ENCODE results near the gene OTOG. TPM values are rescaled to one million over a fixed set of nuclear protein-coding genes. Genes with fewer than 3 reads are reported as not detected.

Gene OTOG
- total and polyA plus RNA-seq, 2 experiments from 2014 or later, result not detected

DNA sequence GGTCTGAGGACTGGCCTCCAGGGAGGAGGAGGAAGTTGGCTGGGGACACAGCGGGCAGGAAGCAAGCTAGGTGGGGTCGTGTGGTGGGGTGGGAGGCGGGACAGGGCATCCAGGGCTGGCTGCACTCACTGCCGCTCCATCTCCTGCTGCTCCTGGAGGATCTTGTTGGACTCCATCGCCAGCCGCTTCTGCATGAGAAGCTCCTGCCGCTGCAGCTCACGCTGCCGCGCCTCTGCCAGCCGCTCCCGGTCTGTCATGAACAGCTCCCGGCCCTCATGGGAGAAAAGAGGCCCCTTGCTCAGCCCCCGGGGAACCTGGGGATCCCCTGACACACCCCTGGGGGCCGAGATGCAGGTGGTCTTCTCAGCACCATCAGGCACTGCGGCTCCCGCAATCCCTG lies 24.4 kb upstream of the OTOG start:
- no peaks in the 10 kb centered on the region for H3K9me2 ChIP-seq (ENCODE audit: insufficient read depth)
- H3K27me3 ChIP-seq (replicated peaks; ENCODE audit: insufficient read depth), result peaks cover 6% of the 10 kb centered on the region
- 69 to 75% methylated on average over 11 to 17 of the region's 17 CpGs for WGBS, 2 experiments (ENCODE audit: low coverage in 1 of 2, low lambda C conversion rate in 2 of 2, missing lambda C conversion rate in 2 of 2)
- H2AFZ ChIP-seq, result no peak overlapping the region
- no peaks in the 10 kb centered on the region for H3K79me2 ChIP-seq (ENCODE audit: insufficient read depth)
- H3F3A ChIP-seq (ENCODE audit: insufficient read depth), result no peaks in the 10 kb centered on the region
- H3K9ac ChIP-seq, result no peak overlapping the region
- no peaks in the 10 kb centered on the region for H3K36me3 ChIP-seq (ENCODE audit: low read depth)
- H3K4me3 ChIP-seq, result no peak overlapping the region
- no peak for TF ChIP-seq EZH2 (IDR thresholded peaks at IDR 0.05; ENCODE audit: insufficient read depth, poor library complexity, severe bottlenecking)
- TF ChIP-seq EZH2phosphoT487 (IDR thresholded peaks at IDR 0.05; ENCODE audit: insufficient read depth, low read depth), result no peak
- in situ Hi-C loops (cut with MboI), result loop anchor here (10.0 kb wide), 1 partner anchor 288 kb away; no protein-coding TSS in a partner anchor
- H3K4me2 ChIP-seq (ENCODE audit: unreplicated experiment), result no peak overlapping the region
- H3K9me3 ChIP-seq (ENCODE audit: low read depth), result no peaks in the 10 kb centered on the region
- no peaks in the 10 kb centered on the region for H3K4me1 ChIP-seq (ENCODE audit: insufficient read depth)
- H3K27ac ChIP-seq, result no peak overlapping the region
- no peak for DNase-seq
- no peaks in the 10 kb centered on the region for H4K20me1 ChIP-seq (ENCODE audit: insufficient read depth)

DNA sequence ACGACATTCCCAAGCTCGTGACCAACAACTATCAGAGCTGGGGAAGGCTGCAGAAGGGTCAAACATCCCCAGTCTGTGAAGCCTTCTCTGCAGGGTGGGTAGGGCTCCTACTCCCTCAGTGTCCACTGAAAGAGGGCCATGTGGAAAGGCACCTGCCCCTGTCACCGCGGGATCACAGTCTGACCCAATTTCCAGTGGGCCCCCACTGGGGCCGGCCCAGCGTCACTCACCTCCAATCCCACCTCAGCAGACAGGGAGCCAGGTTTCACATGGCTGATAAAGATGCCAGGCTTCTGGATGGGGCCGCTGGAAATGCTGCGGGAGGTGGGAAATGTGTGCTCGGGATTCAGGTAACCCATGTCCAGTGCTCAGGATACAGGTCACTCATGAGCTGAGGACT lies 22.8 kb upstream of the OTOG start:
- no peak for DNase-seq
- Histone ChIP-seq H3K27me3 (replicated peaks; ENCODE audit: insufficient read depth) (peaks cover 13% of the 10 kb centered on the region), H3K4me1 (ENCODE audit: insufficient read depth) (no peaks in the 10 kb centered on the region), H3K27ac (no peak overlapping the region), H3K36me3 (ENCODE audit: low read depth) (no peaks in the 10 kb centered on the region), H3K79me2 (ENCODE audit: insufficient read depth) (no peaks in the 10 kb centered on the region), H4K20me1 (ENCODE audit: insufficient read depth) (no peaks in the 10 kb centered on the region), H3F3A (ENCODE audit: insufficient read depth) (no peaks in the 10 kb centered on the region), H3K4me3 (no peak overlapping the region), H3K9ac (no peak overlapping the region), H3K9me3 (ENCODE audit: low read depth) (no peaks in the 10 kb centered on the region), H3K9me2 (ENCODE audit: insufficient read depth) (no peaks in the 10 kb centered on the region), H2AFZ (no peak overlapping the region), H3K4me2 (ENCODE audit: unreplicated experiment) (no peak overlapping the region)
- TF ChIP-seq EZH2 (IDR thresholded peaks at IDR 0.05; ENCODE audit: insufficient read depth, poor library complexity, severe bottlenecking) (no peak), EZH2phosphoT487 (IDR thresholded peaks at IDR 0.05; ENCODE audit: insufficient read depth, low read depth) (no peak)
- in situ Hi-C loops (cut with MboI), result loop anchor here (10.0 kb wide), 1 partner anchor 289 kb away; no protein-coding TSS in a partner anchor
- WGBS, 2 experiments (ENCODE audit: low coverage in 1 of 2, low lambda C conversion rate in 2 of 2, missing lambda C conversion rate in 2 of 2), result 70 to 73% methylated on average over 9 of the region's 9 CpGs

DNA sequence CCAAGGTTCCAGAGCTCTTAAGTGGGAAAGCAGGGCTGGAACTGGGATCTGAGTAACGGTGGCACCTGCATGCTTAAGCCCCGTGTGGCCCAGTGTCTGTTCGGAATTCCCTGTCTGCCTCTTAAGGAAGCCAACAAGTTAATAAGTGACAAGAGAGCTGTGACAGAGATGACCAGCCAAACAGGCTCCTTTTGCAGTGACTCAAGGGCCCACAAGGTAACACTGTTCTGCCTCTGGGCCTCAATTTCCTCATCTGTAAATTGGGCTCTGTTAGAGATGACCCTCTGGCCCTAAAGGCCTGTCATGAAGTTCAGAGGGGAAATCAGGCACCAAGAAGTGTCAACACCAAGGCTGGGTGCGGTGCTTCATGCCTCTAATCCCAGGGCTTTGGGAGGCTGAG lies 21.5 kb upstream of the OTOG start:
- no peaks in the 10 kb centered on the region for H3K9me2 ChIP-seq (ENCODE audit: insufficient read depth)
- no peak for DNase-seq
- TF ChIP-seq EZH2 (IDR thresholded peaks at IDR 0.05; ENCODE audit: insufficient read depth, poor library complexity, severe bottlenecking), result no peak
- no peak for TF ChIP-seq EZH2phosphoT487 (IDR thresholded peaks at IDR 0.05; ENCODE audit: insufficient read depth, low read depth)
- H3K9ac ChIP-seq, result no peak overlapping the region
- no peak overlapping the region for H2AFZ ChIP-seq
- WGBS, 2 experiments (ENCODE audit: low coverage in 1 of 2, low lambda C conversion rate in 2 of 2, missing lambda C conversion rate in 2 of 2), result 70 to 77% methylated on average over 4 of the region's 4 CpGs
- no peaks in the 10 kb centered on the region for H3K36me3 ChIP-seq (ENCODE audit: low read depth)
- H3K9me3 ChIP-seq (ENCODE audit: low read depth), result no peaks in the 10 kb centered on the region
- H3K4me2 ChIP-seq (ENCODE audit: unreplicated experiment), result no peak overlapping the region
- H3K79me2 ChIP-seq (ENCODE audit: insufficient read depth), result no peaks in the 10 kb centered on the region
- H4K20me1 ChIP-seq (ENCODE audit: insufficient read depth), result no peaks in the 10 kb centered on the region
- H3F3A ChIP-seq (ENCODE audit: insufficient read depth), result no peaks in the 10 kb centered on the region
- H3K27me3 ChIP-seq (replicated peaks; ENCODE audit: insufficient read depth), result peaks cover 20% of the 10 kb centered on the region
- H3K4me3 ChIP-seq, result no peak overlapping the region
- in situ Hi-C loops (cut with MboI), result loop anchor here (10.0 kb wide), 1 partner anchor 291 kb away; no protein-coding TSS in a partner anchor
- H3K27ac ChIP-seq, result no peak overlapping the region
- H3K4me1 ChIP-seq (ENCODE audit: insufficient read depth), result no peaks in the 10 kb centered on the region

DNA sequence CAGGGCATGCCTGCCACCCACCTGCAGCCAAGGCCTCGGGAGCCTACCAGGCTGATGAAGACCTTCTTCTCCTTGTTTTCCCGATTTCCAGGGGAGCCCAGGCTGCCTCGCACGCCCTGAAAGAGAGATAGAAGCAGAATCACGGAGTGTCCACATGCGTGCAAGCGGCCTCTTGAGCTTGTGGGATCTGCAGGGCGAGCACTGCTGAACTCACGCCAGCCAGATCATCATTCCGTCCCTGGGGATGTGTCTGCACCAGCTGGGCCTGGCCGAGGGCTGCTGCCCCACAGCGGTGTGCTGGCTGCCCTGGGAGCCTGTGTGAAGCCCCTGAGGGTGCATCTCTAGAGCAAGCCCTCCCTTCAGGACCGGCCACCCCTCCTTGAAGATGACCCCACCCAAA lies 20.7 kb upstream of the OTOG start:
- Histone ChIP-seq H3K9me3 (ENCODE audit: low read depth) (no peaks in the 10 kb centered on the region), H3K4me3 (no peak overlapping the region), H3K79me2 (ENCODE audit: insufficient read depth) (no peaks in the 10 kb centered on the region), H2AFZ (no peak overlapping the region), H3K36me3 (ENCODE audit: low read depth) (no peaks in the 10 kb centered on the region), H3K4me2 (ENCODE audit: unreplicated experiment) (no peak overlapping the region), H3K27ac (no peak overlapping the region), H3K9ac (no peak overlapping the region), H3K4me1 (ENCODE audit: insufficient read depth) (no peaks in the 10 kb centered on the region), H4K20me1 (ENCODE audit: insufficient read depth) (no peaks in the 10 kb centered on the region), H3K9me2 (ENCODE audit: insufficient read depth) (no peaks in the 10 kb centered on the region), H3F3A (ENCODE audit: insufficient read depth) (no peaks in the 10 kb centered on the region), H3K27me3 (replicated peaks; ENCODE audit: insufficient read depth) (peaks cover 20% of the 10 kb centered on the region)
- no peak for TF ChIP-seq EZH2 (IDR thresholded peaks at IDR 0.05; ENCODE audit: insufficient read depth, poor library complexity, severe bottlenecking)
- TF ChIP-seq EZH2phosphoT487 (IDR thresholded peaks at IDR 0.05; ENCODE audit: insufficient read depth, low read depth), result no peak
- 61 to 63% methylated on average over 13 of the region's 13 CpGs for WGBS, 2 experiments (ENCODE audit: low coverage in 1 of 2, low lambda C conversion rate in 2 of 2, missing lambda C conversion rate in 2 of 2)
- in situ Hi-C loops (cut with MboI), result loop anchor here (10.0 kb wide), 1 partner anchor 292 kb away; no protein-coding TSS in a partner anchor
- DNase-seq, result no peak

Measured in GM23248 (cell line).